SU-DHL-6 (cell line): ENCODE data around the gene KBTBD13.

Experiments
- H2AFZ ChIP-seq: fragments of 200-600 bp; sonication (generic); 2 replicates; pipeline ENCODE4 v1.6.1; 2014; ENCODE audit warnings: low read depth, mild to moderate bottlenecking, moderate library complexity, mixed read lengths, antibody characterized with exemption, low read length; ENCODE audit not compliant: severe bottlenecking
- H3F3A ChIP-seq: fragments of 200-600 bp; shearing (Covaris generic); 2 replicates; pipeline ENCODE4 v1.6.0; 2016; ENCODE audit warnings: antibody characterized with exemption, mild to moderate bottlenecking; ENCODE audit not compliant: insufficient read depth
- H3K27ac ChIP-seq: fragments of 200-600 bp; sonication (generic); 2 replicates; pipeline ENCODE4 v1.5.1; 2016; ENCODE audit warnings: low read depth, mild to moderate bottlenecking, low read length, moderate library complexity, mixed read lengths
- H3K27me3 ChIP-seq: fragments of 200-600 bp; sonication (generic), shearing (Covaris generic); 2 replicates; pipeline ENCODE4 v1.6.0; 2014; ENCODE audit warnings: mild to moderate bottlenecking, low read length
- H3K36me3 ChIP-seq: fragments of 200-600 bp; sonication (generic); 2 replicates; pipeline ENCODE4 v1.6.1; 2014; ENCODE audit warnings: mild to moderate bottlenecking, low read length, mixed read lengths
- H3K4me2 ChIP-seq: fragments of 300-600, 200-600 bp; shearing (Covaris generic), sonication (generic); 2 replicates; pipeline ENCODE4 v1.6.0; 2014; ENCODE audit warnings: low read length, low read depth, mild to moderate bottlenecking; ENCODE audit not compliant: poor library complexity, severe bottlenecking
- H3K4me3 ChIP-seq: fragments of 200-600 bp; sonication (generic); 2 replicates; pipeline ENCODE4 v1.5.1; 2014; ENCODE audit warnings: antibody characterized with exemption, low read length, mild to moderate bottlenecking, mixed read lengths; ENCODE audit not compliant: insufficient read depth, poor library complexity, severe bottlenecking
- H3K79me2 ChIP-seq: fragments of 200-600 bp; sonication (generic); 2 replicates; pipeline ENCODE4 v1.6.1; 2014; ENCODE audit warnings: mild to moderate bottlenecking, low read length, moderate library complexity; ENCODE audit not compliant: insufficient read depth
- H3K9ac ChIP-seq: fragments of 200-600 bp; sonication (generic); 2 replicates; pipeline ENCODE4 v1.7.0; 2014; ENCODE audit warnings: mild to moderate bottlenecking, low read length
- H3K9me2 ChIP-seq: fragments of 200-600 bp; sonication (generic); replicated peaks from 2 replicates; pipeline ENCODE4 v1.6.1; 2014; ENCODE audit warnings: low read length; ENCODE audit not compliant: insufficient read depth
- H3K9me3 ChIP-seq: fragments of 200-600 bp; sonication (generic); 2 replicates; pipeline ENCODE4 v1.6.1; 2014; ENCODE audit warnings: low read length, mixed read lengths; ENCODE audit not compliant: insufficient read depth
- H4K20me1 ChIP-seq: fragments of 200-600 bp; sonication (generic); 2 replicates; pipeline ENCODE4 v1.6.1; 2014; ENCODE audit warnings: low read depth, mild to moderate bottlenecking, antibody characterized with exemption, low read length, moderate library complexity, mixed read lengths
- EZH2phosphoT487 ChIP-seq: fragments of 200-600 bp; sonication (generic), shearing (Covaris generic); conservative IDR thresholded peaks from 2 replicates; pipeline ENCODE4 v1.6.1; 2018; ENCODE audit warnings: mild to moderate bottlenecking, antibody characterized with exemption, low read length, moderate library complexity, mixed read lengths
- TF ChIP-seq, protein P1 (sequence below): fragments of 200-600 bp; sonication (generic); IDR thresholded peaks from one replicate; pipeline ENCODE4 v1.5.1; 2017; ENCODE audit warnings: antibody characterized with exemption, mild to moderate bottlenecking, low read length, moderate library complexity; ENCODE audit not compliant: insufficient read depth, poor library complexity, severe bottlenecking

The KBTBD13 gene

DNA sequence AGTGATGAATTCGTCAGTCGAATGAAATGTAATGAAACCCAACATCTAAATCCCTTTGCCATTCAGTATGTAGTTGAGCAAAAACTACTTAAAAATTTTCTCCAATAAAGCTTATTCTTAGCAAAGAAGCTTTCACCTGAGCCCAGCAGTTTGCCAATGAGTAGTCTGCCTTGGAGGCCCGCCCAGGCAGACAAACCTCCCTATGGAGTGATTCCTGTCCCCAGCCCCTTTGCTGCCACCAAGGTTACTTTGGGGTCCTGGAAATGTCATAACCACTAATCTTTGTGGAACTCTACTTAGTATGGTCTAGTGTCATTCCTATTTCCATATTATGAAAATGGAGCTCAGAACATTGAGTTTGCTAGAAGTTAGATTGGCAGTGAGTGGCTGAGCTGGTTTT, 26.4 kb downstream of the KBTBD13 start:
- Histone ChIP-seq H3K4me3 (no peak overlapping the region), H3K9me2 (no peaks in the 10 kb centered on the region), H3K4me2 (no peak overlapping the region), H3K27me3 (no peaks in the 10 kb centered on the region), H3K9ac (no peak overlapping the region), H3K79me2 (no peaks in the 10 kb centered on the region), H3F3A (no peaks in the 10 kb centered on the region), H3K36me3 (no peaks in the 10 kb centered on the region), H3K27ac (no peak overlapping the region), H4K20me1 (no peaks in the 10 kb centered on the region), H2AFZ (no peak overlapping the region), H3K9me3 (no peaks in the 10 kb centered on the region)
- TF ChIP-seq EZH2phosphoT487: no peak
- TF ChIP-seq, protein P1, sequence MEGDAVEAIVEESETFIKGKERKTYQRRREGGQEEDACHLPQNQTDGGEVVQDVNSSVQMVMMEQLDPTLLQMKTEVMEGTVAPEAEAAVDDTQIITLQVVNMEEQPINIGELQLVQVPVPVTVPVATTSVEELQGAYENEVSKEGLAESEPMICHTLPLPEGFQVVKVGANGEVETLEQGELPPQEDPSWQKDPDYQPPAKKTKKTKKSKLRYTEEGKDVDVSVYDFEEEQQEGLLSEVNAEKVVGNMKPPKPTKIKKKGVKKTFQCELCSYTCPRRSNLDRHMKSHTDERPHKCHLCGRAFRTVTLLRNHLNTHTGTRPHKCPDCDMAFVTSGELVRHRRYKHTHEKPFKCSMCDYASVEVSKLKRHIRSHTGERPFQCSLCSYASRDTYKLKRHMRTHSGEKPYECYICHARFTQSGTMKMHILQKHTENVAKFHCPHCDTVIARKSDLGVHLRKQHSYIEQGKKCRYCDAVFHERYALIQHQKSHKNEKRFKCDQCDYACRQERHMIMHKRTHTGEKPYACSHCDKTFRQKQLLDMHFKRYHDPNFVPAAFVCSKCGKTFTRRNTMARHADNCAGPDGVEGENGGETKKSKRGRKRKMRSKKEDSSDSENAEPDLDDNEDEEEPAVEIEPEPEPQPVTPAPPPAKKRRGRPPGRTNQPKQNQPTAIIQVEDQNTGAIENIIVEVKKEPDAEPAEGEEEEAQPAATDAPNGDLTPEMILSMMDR: no peak

DNA sequence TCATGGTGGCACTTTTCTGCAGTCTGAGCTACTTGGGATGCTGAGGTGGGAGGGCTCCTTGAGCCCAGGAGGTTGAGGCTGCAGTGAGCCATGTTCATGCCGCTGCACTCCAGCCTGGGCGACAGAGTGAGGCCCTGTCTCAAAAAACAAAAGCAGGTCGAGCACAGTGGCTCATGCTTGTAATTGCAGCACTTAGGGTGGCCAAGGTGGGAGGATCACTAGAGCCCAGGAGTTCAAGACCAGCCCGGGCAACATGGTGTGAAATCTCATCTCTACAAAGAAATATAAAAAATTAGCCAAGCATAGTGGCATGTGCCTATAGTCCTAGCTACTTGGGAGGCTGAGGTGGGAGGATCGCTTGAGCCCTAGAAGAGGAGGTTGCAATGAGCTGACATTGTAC, 28.5 kb downstream of the KBTBD13 start:
- TF ChIP-seq, protein P1: no peak
- TF ChIP-seq EZH2phosphoT487: no peak

GRCh38 chr15:65106011-65106590, 29.6 kb downstream of the KBTBD13 start:
- no peak overlapping the region for H3K4me3 ChIP-seq
- H3K79me2 ChIP-seq: no peaks in the 10 kb centered on the region
- H3K9me3 ChIP-seq: no peaks in the 10 kb centered on the region
- no peaks in the 10 kb centered on the region for H3K36me3 ChIP-seq
- H3K27ac ChIP-seq: no peak overlapping the region
- H3K9ac ChIP-seq: no peak overlapping the region
- no peaks in the 10 kb centered on the region for H3K27me3 ChIP-seq
- no peak overlapping the region for H2AFZ ChIP-seq
- H3K4me2 ChIP-seq: no peak overlapping the region
- 0 out of 2 replicates have a peak, but pooled peaks cover 4% of the 10 kb centered on the region for H3F3A ChIP-seq
- H4K20me1 ChIP-seq: no peaks in the 10 kb centered on the region
- no peak for TF ChIP-seq EZH2phosphoT487
- TF ChIP-seq, protein P1: no peak
- no peaks in the 10 kb centered on the region for H3K9me2 ChIP-seq

More for the DNA sequence above, 28.5 kb downstream of the KBTBD13 start:
- no peaks in the 10 kb centered on the region for H3K27me3 ChIP-seq
- no peaks in the 10 kb centered on the region for H3K9me2 ChIP-seq
- no peak overlapping the region for H3K27ac ChIP-seq
- H3K9me3 ChIP-seq: no peaks in the 10 kb centered on the region
- no peak overlapping the region for H3K4me3 ChIP-seq
- H4K20me1 ChIP-seq: no peaks in the 10 kb centered on the region
- no peak overlapping the region for H3K9ac ChIP-seq
- no peaks in the 10 kb centered on the region for H3K36me3 ChIP-seq
- no peak overlapping the region for H2AFZ ChIP-seq
- no peak overlapping the region for H3K4me2 ChIP-seq
- 0 out of 2 replicates have a peak, but pooled peaks cover 4% of the 10 kb centered on the region for H3F3A ChIP-seq
- no peaks in the 10 kb centered on the region for H3K79me2 ChIP-seq
